ENCODE measurements around the gene CACNA1G.

The CACNA1G gene

DNA sequence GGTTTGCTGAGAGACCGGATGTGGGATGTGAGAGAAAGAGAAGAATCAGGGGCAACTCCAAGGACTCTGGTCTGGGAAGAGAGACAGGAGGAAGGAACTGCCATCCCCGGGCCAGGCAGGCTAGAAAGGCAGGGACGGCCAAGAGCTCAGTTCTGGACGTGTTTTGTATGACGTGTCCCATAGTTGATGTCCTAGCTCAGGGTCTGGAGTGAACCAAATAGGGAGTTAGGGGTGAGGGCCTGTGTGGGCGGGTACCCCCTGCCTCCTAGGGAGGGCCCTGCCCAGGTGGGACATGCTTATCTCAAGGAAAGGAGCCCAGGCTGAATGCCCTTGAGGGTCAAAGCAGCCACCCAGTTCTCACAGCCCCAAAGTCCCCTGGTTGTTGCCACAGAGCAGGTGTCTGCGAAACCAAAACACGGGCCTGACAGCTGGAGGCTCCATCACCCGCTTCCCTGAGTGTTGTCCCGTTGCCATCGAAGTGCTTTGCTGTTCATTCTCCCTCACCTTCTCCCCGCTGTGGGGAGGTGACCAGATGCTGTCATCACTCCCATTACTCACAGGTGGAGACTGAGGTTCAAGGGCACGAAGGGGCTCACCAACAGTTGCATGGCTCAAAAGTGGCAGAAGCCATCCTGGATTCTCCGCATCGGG is 81.7 kb downstream of the CACNA1G start:
- TF ChIP-seq, protein P1, sequence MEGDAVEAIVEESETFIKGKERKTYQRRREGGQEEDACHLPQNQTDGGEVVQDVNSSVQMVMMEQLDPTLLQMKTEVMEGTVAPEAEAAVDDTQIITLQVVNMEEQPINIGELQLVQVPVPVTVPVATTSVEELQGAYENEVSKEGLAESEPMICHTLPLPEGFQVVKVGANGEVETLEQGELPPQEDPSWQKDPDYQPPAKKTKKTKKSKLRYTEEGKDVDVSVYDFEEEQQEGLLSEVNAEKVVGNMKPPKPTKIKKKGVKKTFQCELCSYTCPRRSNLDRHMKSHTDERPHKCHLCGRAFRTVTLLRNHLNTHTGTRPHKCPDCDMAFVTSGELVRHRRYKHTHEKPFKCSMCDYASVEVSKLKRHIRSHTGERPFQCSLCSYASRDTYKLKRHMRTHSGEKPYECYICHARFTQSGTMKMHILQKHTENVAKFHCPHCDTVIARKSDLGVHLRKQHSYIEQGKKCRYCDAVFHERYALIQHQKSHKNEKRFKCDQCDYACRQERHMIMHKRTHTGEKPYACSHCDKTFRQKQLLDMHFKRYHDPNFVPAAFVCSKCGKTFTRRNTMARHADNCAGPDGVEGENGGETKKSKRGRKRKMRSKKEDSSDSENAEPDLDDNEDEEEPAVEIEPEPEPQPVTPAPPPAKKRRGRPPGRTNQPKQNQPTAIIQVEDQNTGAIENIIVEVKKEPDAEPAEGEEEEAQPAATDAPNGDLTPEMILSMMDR (IDR thresholded peaks at IDR 0.05; ENCODE audit: poor library complexity, severe bottlenecking), result no peak
- H3K27ac ChIP-seq (ENCODE audit: poor library complexity, severe bottlenecking), result peak overlapping the region; percentile 98
- no peak overlapping the region for H3K4me3 ChIP-seq (ENCODE audit: severe bottlenecking)
- peaks cover 21% of the 10 kb centered on the region for H3K36me3 ChIP-seq (ENCODE audit: low read depth)
- no peaks in the 10 kb centered on the region for H3K9me3 ChIP-seq (ENCODE audit: severe bottlenecking)
- ATAC-seq (ENCODE audit: low read depth) (no peak), DNase-seq (ENCODE audit: low spot score) (peak; percentile 47)
- peaks cover 55% of the 10 kb centered on the region for H3K4me1 ChIP-seq (ENCODE audit: insufficient read depth, poor library complexity, severe bottlenecking)
- H3K27me3 ChIP-seq (ENCODE audit: insufficient read depth, poor library complexity, severe bottlenecking), result no peaks in the 10 kb centered on the region

DNA sequence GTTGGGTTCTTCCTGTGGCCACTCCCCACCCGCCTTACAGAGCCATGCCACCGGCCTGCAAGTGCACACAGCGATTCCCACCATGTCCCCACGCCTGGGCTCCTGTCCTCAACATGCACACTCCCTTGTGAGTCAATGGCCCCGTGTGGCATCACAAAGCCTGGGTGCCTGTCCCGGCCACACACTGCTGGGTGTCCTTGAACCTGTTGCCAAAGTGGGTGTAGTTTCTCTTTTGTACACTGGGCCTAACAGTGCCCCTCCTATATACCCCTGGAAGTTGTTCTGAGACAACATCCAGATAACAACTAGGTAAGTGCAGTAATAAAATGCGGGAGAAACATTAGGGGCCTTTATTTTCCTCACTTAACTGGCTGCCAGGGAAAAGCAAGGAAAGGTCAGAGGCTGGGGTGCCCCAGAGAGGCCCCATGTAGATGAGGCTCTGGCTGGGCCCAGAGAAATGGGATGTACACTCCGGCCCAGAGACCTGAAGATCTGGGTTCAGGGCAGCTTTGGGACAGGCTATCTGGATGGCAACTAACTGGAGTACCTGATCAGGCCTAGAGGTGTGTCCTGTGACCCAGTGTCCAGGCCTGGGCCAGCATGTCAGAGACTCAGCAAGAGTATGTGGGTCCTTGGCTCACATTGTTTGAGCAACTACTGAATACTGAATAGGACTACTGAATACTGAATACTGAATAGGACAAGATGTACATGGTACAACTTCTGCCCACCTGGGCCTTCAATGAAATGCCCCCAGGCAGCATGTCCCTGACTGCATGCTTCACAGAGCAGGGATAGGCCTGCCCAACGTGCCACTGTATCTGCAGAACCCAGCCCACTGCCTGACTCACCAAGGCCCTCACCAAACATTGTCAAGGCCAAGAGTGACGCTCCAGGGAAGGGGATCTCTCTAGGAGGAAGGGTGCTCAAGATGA is 82.5 kb downstream of the CACNA1G start:
- ATAC-seq (ENCODE audit: low read depth) (no peak), DNase-seq (ENCODE audit: low spot score) (peak; percentile 75)
- TF ChIP-seq, protein P1 (IDR thresholded peaks at IDR 0.05; ENCODE audit: poor library complexity, severe bottlenecking), result no peak
- peak overlapping the region; percentile 98 for H3K27ac ChIP-seq (ENCODE audit: poor library complexity, severe bottlenecking)
- H3K36me3 ChIP-seq (ENCODE audit: low read depth), result peaks cover 16% of the 10 kb centered on the region
- H3K27me3 ChIP-seq (ENCODE audit: insufficient read depth, poor library complexity, severe bottlenecking), result no peaks in the 10 kb centered on the region
- peaks cover 47% of the 10 kb centered on the region for H3K4me1 ChIP-seq (ENCODE audit: insufficient read depth, poor library complexity, severe bottlenecking)
- H3K9me3 ChIP-seq (ENCODE audit: severe bottlenecking), result no peaks in the 10 kb centered on the region
- no peak overlapping the region for H3K4me3 ChIP-seq (ENCODE audit: severe bottlenecking)

DNA sequence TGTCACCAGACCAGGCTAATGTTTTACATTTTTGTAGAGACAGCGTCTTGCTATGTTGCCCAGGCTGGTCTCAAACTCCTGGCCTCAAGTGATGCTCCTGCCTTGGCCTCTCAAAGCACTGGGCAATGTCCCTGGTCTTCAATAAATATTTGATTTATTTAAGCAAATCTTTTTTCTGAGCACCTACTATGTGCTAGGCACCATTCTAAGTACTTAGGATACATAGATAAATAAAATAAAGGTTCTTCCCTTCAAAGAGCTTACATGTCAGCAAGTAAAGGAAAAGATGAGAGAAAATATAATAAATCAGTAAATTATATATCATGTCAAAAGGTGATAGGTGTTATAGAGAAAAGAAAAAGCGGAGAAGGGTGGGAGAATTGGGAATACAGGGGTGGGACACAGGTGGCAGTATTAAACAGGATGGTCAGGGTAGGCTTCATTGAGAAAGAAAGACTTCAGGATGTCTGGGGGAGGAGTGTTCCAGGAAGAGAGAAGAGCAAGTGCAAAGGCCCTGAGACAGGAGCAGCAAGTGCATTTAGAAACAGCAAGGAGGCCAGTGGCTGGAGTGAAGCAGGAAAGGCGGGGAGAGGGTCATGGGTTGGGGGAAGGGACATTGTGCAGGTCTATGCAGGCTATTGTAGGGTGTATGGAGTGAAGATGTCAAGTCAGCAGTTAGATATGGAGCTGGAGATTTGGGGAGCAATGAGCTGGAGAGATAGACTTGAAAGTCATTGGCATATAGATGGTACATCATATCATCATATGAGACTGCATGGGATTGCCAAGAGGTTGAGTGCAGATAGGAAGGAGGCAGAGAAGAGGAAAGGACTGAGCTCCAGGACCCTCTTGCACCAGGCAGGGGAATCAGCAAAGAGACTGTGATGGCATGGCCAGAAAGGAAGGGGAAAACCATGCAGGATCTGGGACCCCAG is 85.5 kb downstream of the CACNA1G start:
- TF ChIP-seq, protein P1 (IDR thresholded peaks at IDR 0.05; ENCODE audit: poor library complexity, severe bottlenecking), result no peak
- Histone ChIP-seq H3K4me1 (ENCODE audit: insufficient read depth, poor library complexity, severe bottlenecking) (peaks cover 17% of the 10 kb centered on the region), H3K27ac (ENCODE audit: poor library complexity, severe bottlenecking) (no peak overlapping the region)

DNA sequence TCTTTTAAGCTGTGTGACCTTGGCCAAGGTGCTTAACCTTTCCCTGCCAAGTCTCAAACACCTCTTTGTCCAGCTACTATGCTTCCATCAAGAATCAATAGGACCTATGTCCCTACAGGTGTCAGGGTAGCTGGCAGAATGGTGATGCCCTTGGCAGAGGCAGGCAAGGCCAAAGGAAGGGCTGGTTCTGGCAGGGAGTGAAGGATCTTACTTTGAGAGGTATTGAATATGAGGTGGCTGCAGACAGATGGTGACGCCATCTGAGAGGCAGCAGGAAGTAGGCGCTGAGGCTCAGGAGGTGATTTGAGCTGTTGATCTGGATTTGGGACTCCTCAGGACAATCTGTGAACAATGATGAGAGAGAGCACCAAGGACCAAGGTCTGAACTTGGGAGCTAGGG is 86.7 kb downstream of the CACNA1G start:
- DNase-seq (ENCODE audit: low spot score), result no peak
- TF ChIP-seq, protein P1 (IDR thresholded peaks at IDR 0.05; ENCODE audit: poor library complexity, severe bottlenecking), result no peak
- H3K4me1 ChIP-seq (ENCODE audit: insufficient read depth, poor library complexity, severe bottlenecking), result peaks cover 9% of the 10 kb centered on the region
- no peaks in the 10 kb centered on the region for H3K9me3 ChIP-seq (ENCODE audit: severe bottlenecking)
- ATAC-seq (ENCODE audit: low read depth), result no peak
- H3K4me3 ChIP-seq (ENCODE audit: severe bottlenecking), result no peak overlapping the region
- no peak overlapping the region for H3K27ac ChIP-seq (ENCODE audit: poor library complexity, severe bottlenecking)
- no peaks in the 10 kb centered on the region for H3K27me3 ChIP-seq (ENCODE audit: insufficient read depth, poor library complexity, severe bottlenecking)
- peaks cover 8% of the 10 kb centered on the region for H3K36me3 ChIP-seq (ENCODE audit: low read depth)

More for the DNA sequence above, 85.5 kb downstream of the CACNA1G start:
- Histone ChIP-seq H3K4me3 (ENCODE audit: severe bottlenecking) (no peak overlapping the region), H3K9me3 (ENCODE audit: severe bottlenecking) (no peaks in the 10 kb centered on the region), H3K27me3 (ENCODE audit: insufficient read depth, poor library complexity, severe bottlenecking) (no peaks in the 10 kb centered on the region), H3K36me3 (ENCODE audit: low read depth) (peaks cover 15% of the 10 kb centered on the region)
- no peak for ATAC-seq (ENCODE audit: low read depth)
- no peak for DNase-seq (ENCODE audit: low spot score)

Measured in RWPE2 (cell line).